HL-60 (cell line): ENCODE data around the gene PSMD5.
A peak's percentile ranks its signal among the peaks of the same experiment; 100 is the strongest.

Source experiments
- DNase-seq, 2 experiments: peaks; one replicate each; pipeline ENCODE4 v3.0.0-alpha.2; 2010 to 2020; ENCODE audit warnings: low read depth in 1 of 2, low spot score in 1 of 2
- H3K27ac ChIP-seq: fragments of 250-450 bp; sonication (Bioruptor Pico); replicated peaks from 2 replicates; pipeline ENCODE4 v1.5.1; 2020; ENCODE audit warnings: mild to moderate bottlenecking, moderate library complexity
- H3K27me3 ChIP-seq: fragments of 250-450 bp; sonication (Bioruptor Pico); 2 replicates; pipeline ENCODE4 v1.5.1; 2021; ENCODE audit warnings: mild to moderate bottlenecking, moderate library complexity; ENCODE audit not compliant: insufficient read depth, poor library complexity, severe bottlenecking
- H3K4me3 ChIP-seq: replicated peaks from 2 replicates; pipeline ENCODE4 v1.5.1; 2011; ENCODE audit warnings: mild to moderate bottlenecking, control low read depth, low read length; ENCODE audit not compliant: insufficient read depth
- GABPA ChIP-seq: IDR thresholded peaks from 2 replicates; pipeline ENCODE4 v1.6.1; 2012; ENCODE audit warnings: low read depth
- POLR2AphosphoS5 ChIP-seq: IDR thresholded peaks from 2 replicates; pipeline ENCODE4 v1.6.1; 2012; ENCODE audit warnings: low read depth
- SPI1 ChIP-seq: IDR thresholded peaks from 2 replicates; pipeline ENCODE4 v1.6.1; 2012; ENCODE audit warnings: low read depth, mild to moderate bottlenecking, borderline replicate concordance
- TF ChIP-seq, protein P1 (sequence below): IDR thresholded peaks from one replicate; pipeline ENCODE4 v1.5.1; 2011; ENCODE audit warnings: low read length, control low read depth, inconsistent platforms; ENCODE audit not compliant: insufficient read depth
- TF ChIP-seq, protein P2 (sequence below): IDR thresholded peaks from 2 replicates; pipeline ENCODE4 v1.6.1; 2012; ENCODE audit warnings: low read depth; ENCODE audit not compliant: insufficient replicate concordance

The PSMD5 gene

DNA sequence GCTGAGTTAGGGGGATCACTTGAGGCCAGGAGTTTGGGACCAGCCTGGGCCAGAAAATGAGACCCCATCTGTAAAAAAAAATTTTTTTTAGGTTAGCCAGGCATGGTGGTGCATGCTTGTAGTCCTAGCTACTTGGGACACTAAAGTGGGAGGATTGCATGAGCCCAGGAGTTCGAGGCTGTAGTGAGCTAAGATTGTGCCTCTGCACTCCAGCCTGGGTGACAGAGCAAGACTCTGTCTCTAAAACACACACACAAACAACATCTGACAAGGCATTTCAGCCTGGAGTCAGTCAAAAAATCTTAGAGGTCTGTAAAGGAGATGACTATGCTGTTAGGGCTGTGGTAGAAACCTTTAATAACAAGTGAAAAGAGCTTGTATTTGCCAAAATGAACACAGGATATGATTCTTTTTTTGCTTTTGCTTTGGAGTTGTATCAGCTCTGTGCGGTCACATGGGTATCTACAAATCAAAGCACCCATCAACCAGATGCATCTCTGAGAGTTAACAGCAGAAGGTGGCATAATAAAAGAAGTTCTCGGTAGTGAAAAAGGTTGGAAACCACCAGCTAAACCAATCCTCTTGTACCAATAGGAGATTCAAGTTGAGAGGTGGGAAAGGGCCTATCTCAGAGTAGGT, 3.6 kb upstream of the PSMD5 start:
- no peaks in the 10 kb centered on the region for H3K27me3 ChIP-seq
- TF ChIP-seq, protein P1, sequence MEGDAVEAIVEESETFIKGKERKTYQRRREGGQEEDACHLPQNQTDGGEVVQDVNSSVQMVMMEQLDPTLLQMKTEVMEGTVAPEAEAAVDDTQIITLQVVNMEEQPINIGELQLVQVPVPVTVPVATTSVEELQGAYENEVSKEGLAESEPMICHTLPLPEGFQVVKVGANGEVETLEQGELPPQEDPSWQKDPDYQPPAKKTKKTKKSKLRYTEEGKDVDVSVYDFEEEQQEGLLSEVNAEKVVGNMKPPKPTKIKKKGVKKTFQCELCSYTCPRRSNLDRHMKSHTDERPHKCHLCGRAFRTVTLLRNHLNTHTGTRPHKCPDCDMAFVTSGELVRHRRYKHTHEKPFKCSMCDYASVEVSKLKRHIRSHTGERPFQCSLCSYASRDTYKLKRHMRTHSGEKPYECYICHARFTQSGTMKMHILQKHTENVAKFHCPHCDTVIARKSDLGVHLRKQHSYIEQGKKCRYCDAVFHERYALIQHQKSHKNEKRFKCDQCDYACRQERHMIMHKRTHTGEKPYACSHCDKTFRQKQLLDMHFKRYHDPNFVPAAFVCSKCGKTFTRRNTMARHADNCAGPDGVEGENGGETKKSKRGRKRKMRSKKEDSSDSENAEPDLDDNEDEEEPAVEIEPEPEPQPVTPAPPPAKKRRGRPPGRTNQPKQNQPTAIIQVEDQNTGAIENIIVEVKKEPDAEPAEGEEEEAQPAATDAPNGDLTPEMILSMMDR, result no peak
- TF ChIP-seq SPI1, result no peak
- no peak for TF ChIP-seq POLR2AphosphoS5
- TF ChIP-seq, protein P2, sequence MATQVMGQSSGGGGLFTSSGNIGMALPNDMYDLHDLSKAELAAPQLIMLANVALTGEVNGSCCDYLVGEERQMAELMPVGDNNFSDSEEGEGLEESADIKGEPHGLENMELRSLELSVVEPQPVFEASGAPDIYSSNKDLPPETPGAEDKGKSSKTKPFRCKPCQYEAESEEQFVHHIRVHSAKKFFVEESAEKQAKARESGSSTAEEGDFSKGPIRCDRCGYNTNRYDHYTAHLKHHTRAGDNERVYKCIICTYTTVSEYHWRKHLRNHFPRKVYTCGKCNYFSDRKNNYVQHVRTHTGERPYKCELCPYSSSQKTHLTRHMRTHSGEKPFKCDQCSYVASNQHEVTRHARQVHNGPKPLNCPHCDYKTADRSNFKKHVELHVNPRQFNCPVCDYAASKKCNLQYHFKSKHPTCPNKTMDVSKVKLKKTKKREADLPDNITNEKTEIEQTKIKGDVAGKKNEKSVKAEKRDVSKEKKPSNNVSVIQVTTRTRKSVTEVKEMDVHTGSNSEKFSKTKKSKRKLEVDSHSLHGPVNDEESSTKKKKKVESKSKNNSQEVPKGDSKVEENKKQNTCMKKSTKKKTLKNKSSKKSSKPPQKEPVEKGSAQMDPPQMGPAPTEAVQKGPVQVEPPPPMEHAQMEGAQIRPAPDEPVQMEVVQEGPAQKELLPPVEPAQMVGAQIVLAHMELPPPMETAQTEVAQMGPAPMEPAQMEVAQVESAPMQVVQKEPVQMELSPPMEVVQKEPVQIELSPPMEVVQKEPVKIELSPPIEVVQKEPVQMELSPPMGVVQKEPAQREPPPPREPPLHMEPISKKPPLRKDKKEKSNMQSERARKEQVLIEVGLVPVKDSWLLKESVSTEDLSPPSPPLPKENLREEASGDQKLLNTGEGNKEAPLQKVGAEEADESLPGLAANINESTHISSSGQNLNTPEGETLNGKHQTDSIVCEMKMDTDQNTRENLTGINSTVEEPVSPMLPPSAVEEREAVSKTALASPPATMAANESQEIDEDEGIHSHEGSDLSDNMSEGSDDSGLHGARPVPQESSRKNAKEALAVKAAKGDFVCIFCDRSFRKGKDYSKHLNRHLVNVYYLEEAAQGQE, result no peak
- TF ChIP-seq GABPA, result no peak
- no peak for DNase-seq
- H3K4me3 ChIP-seq, result no peak overlapping the region
- H3K27ac ChIP-seq, result no peak overlapping the region

DNA sequence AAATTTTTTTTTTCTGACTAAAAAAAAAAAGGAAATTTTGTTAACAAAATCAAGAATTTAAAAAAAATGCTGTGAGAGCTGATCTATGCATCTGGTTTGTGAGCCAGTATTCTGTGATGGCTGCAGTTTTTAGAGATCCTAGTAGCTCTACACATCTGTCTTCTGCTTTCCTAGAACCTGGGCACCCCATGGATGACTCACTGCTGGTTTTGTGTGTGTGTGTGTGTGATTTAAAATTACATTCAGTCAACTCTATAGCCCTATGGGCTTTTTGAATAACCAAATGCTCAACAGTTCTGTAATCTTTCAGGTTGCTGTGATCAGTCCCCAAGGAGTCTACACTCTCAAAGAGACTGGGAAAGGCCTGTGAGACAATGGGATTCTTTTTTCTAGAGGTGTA, 2.5 kb upstream of the PSMD5 start:
- Histone ChIP-seq H3K27ac (no peak overlapping the region), H3K27me3 (no peaks in the 10 kb centered on the region), H3K4me3 (no peak overlapping the region)
- TF ChIP-seq, protein P1, result no peak
- TF ChIP-seq SPI1 (no peak), GABPA (no peak), POLR2AphosphoS5 (no peak)
- TF ChIP-seq, protein P2, result no peak
- no peak for DNase-seq

- DNase-seq, result no peak
- peak overlapping the region; percentile 68 for H3K27ac ChIP-seq
- H3K4me3 ChIP-seq, result peak overlapping the region; percentile 51
- TF ChIP-seq, protein P1, result no peak
- no peak for TF ChIP-seq POLR2AphosphoS5
- TF ChIP-seq, protein P2, result no peak
- no peak for TF ChIP-seq GABPA
- no peak for TF ChIP-seq SPI1
- H3K27me3 ChIP-seq, result no peaks in the 10 kb centered on the region
These were observed 615 bp downstream of the PSMD5 start for GRCh38 chr9:120841930-120842684.
